Measurements from ENCODE around the gene PRKG1.

The PRKG1 gene

DNA sequence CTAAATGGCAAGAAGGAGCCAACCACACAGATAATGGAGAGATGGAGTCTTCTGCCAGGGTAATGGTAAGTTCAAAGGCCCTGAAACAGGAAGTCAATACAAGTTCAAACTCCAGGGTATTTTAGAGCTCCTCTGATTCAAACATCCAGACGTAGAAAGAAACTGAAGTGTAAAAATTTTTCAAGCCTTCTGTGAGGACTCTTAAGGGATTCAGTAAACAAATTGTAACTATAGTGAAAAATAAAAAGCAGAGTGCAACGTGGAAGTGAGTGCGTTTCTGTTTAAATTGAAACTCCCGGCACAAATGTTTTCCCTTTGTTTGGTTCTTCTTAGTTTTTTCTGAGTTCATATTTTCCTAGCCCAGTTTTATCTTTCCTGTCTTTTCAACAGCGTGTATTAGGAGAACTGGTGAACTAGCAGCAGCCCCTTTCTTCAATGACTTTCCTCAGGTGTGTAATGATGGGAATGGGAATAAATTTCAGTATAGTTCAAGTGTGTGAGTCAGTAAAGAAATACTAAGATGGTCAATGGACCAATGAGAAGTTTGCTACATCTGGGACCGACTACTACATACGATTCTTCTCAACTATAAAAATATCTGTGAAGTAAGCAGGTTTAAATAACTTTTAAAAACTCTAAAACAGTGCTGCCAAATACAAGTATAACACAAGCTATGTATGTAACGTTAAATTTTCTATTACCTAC is 326.3 kb downstream of the PRKG1 start:
- TF ChIP-seq, protein P1, sequence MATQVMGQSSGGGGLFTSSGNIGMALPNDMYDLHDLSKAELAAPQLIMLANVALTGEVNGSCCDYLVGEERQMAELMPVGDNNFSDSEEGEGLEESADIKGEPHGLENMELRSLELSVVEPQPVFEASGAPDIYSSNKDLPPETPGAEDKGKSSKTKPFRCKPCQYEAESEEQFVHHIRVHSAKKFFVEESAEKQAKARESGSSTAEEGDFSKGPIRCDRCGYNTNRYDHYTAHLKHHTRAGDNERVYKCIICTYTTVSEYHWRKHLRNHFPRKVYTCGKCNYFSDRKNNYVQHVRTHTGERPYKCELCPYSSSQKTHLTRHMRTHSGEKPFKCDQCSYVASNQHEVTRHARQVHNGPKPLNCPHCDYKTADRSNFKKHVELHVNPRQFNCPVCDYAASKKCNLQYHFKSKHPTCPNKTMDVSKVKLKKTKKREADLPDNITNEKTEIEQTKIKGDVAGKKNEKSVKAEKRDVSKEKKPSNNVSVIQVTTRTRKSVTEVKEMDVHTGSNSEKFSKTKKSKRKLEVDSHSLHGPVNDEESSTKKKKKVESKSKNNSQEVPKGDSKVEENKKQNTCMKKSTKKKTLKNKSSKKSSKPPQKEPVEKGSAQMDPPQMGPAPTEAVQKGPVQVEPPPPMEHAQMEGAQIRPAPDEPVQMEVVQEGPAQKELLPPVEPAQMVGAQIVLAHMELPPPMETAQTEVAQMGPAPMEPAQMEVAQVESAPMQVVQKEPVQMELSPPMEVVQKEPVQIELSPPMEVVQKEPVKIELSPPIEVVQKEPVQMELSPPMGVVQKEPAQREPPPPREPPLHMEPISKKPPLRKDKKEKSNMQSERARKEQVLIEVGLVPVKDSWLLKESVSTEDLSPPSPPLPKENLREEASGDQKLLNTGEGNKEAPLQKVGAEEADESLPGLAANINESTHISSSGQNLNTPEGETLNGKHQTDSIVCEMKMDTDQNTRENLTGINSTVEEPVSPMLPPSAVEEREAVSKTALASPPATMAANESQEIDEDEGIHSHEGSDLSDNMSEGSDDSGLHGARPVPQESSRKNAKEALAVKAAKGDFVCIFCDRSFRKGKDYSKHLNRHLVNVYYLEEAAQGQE (IDR thresholded peaks at IDR 0.05; ENCODE audit: insufficient read depth in 1 of 2, low read depth in 2 of 2, low read length in 2 of 2) = no peak
- TF ChIP-seq SIN3A (IDR thresholded peaks at IDR 0.05; ENCODE audit: borderline replicate concordance, insufficient read depth, low read length) = no peak
- TF ChIP-seq TAF1 (IDR thresholded peaks at IDR 0.05; ENCODE audit: borderline replicate concordance, insufficient read depth, low read length) = no peak
- TF ChIP-seq FOXP2 (optimal IDR thresholded peaks at IDR 0.05; ENCODE audit: borderline replicate concordance, extremely low read depth, extremely low read length, insufficient read depth) = no peak
- no peak for TF ChIP-seq POLR2AphosphoS5 (IDR thresholded peaks at IDR 0.05; ENCODE audit: low read depth, low read length)

DNA sequence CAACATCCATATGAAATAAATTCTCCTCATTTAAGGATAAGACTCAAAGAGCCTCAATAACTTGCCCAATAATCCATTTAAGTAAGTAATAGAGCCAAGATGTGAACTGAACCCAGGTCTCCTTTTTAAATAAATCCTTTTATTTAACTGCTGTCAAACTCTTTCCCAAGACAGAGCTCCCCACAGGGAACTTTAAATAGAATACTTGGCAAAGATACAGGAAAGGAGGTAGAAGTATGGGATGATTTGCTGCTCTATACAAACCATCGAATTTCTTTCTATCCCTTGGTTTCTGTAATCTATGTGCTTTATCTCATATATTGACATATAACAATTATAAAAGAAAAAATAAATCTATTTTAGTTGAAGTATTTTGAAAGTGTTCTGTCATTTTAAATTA is 329.2 kb downstream of the PRKG1 start:
- TF ChIP-seq SIN3A (IDR thresholded peaks at IDR 0.05; ENCODE audit: borderline replicate concordance, insufficient read depth, low read length) (no peak), TAF1 (IDR thresholded peaks at IDR 0.05; ENCODE audit: borderline replicate concordance, insufficient read depth, low read length) (no peak), POLR2AphosphoS5 (IDR thresholded peaks at IDR 0.05; ENCODE audit: low read depth, low read length) (no peak), FOXP2 (optimal IDR thresholded peaks at IDR 0.05; ENCODE audit: borderline replicate concordance, extremely low read depth, extremely low read length, insufficient read depth) (no peak)
- TF ChIP-seq, protein P1 (IDR thresholded peaks at IDR 0.05; ENCODE audit: insufficient read depth in 1 of 2, low read depth in 2 of 2, low read length in 2 of 2) = no peak

DNA sequence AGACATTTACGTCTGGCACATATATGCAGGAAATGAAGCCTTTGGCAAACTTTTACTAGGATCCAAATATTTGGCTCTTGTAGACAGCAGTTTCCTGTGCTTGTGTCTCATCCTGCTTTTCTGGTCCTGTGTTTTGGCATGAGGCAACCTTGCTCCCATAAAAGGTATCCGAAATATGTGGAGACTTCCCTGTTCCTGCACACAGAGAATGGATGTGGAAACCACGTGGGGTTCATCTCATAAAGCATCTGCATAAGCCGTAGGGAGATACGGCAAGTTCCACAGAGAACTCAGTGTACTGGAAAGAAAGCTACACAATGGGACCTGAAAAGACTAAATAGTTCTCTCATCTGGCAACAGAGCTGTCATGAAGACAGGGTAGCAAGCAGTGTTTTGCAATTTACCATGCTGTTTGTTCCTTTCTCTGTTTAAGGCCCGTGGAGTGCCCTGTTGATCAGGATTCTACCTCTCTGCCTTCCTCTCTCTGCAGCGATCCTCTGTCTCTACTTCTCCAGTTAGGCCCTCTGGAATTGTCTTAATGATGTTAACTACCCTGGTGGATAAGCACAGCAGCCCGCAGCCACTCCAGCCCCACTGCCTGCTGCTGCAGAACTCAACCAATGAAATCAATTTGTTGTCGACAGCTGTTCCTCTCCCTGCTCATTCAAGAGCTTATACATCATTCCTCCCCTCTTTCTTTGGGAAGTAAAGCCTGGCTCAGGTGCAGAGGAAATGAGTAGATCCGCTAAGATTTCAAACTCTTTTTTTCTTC is 331.5 kb downstream of the PRKG1 start:
- TF ChIP-seq, protein P1 (IDR thresholded peaks at IDR 0.05; ENCODE audit: insufficient read depth in 1 of 2, low read depth in 2 of 2, low read length in 2 of 2) = no peak
- TF ChIP-seq FOXP2 (optimal IDR thresholded peaks at IDR 0.05; ENCODE audit: borderline replicate concordance, extremely low read depth, extremely low read length, insufficient read depth) (no peak), POLR2AphosphoS5 (IDR thresholded peaks at IDR 0.05; ENCODE audit: low read depth, low read length) (no peak), TAF1 (IDR thresholded peaks at IDR 0.05; ENCODE audit: borderline replicate concordance, insufficient read depth, low read length) (no peak), SIN3A (IDR thresholded peaks at IDR 0.05; ENCODE audit: borderline replicate concordance, insufficient read depth, low read length) (no peak)

DNA sequence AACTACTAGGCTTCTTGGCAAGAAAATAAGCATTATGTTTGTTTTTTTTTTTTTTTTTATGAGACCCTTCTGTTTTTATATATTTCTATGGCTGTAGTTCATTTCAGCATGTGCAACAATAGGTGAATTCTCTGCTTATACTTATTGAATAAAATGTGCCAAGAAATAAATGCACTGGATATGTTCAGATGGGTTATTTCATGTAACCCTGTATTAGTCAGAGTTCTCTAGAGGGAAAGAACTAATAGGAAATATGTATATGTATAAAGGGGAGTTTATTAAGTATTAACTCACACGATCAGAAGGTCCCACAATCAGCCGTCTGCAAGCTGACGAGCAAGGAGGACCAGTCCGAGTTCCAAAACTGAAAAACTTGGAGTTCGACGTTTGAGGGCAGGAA is 332.3 kb downstream of the PRKG1 start:
- TF ChIP-seq, protein P1 (IDR thresholded peaks at IDR 0.05; ENCODE audit: insufficient read depth in 1 of 2, low read depth in 2 of 2, low read length in 2 of 2) = no peak
- no peak for TF ChIP-seq TAF1 (IDR thresholded peaks at IDR 0.05; ENCODE audit: borderline replicate concordance, insufficient read depth, low read length)
- TF ChIP-seq POLR2AphosphoS5 (IDR thresholded peaks at IDR 0.05; ENCODE audit: low read depth, low read length) = no peak
- no peak for TF ChIP-seq FOXP2 (optimal IDR thresholded peaks at IDR 0.05; ENCODE audit: borderline replicate concordance, extremely low read depth, extremely low read length, insufficient read depth)
- TF ChIP-seq SIN3A (IDR thresholded peaks at IDR 0.05; ENCODE audit: borderline replicate concordance, insufficient read depth, low read length) = no peak
